H1 (cell line): ENCODE measurements around the gene ACACB. TPM values are rescaled to one million over a fixed set of nuclear protein-coding genes. Genes with fewer than 3 reads are reported as not detected.

Experiments used
- ASH2L ChIP-seq: fragments of 200-600, 300-600 bp; sonication (generic); IDR thresholded peaks from one replicate; pipeline ENCODE4 v1.7.1; 2017; ENCODE audit warnings: low read length
- polyA plus RNA-seq, 7 experiments: library from polyadenylated mRNA; depleted of rRNA in 3 of 7; stranded (reverse) in 5 of 7; unstranded in 2 of 7; fragments of >200 nt in 5 of 7; fragments of 200-250 nt in 2 of 7; gene quantifications; 1 replicate in 5 of 7; 2 replicates in 1 of 7; 4 replicates in 1 of 7; pipeline versions ENCODE4 v1.2.1 to v1.2.3, GENCODE V29; 2011 to 2013; ENCODE audit warnings: missing spikeins in 2 of 7, mixed read lengths in 2 of 7
- total RNA-seq: library from RNA; stranded (reverse); fragmentation: NEBNext Ultra II Directional; extraction: Animal tissue kit (Norgen Biotek cat#: 25700); gene quantifications from 2 replicates; pipeline ENCODE4 v1.2.1, GENCODE V29; 2021
- TF ChIP-seq, protein P1 (sequence below): fragments of 300-600 bp; sonication (generic); IDR thresholded peaks from 2 replicates; pipeline ENCODE4 v1.7.1; 2012; ENCODE audit warnings: low read length, moderate library complexity, mild to moderate bottlenecking, inconsistent platforms; ENCODE audit not compliant: insufficient replicate concordance

The ACACB gene
- total and polyA plus RNA-seq, 2 of the 8 experiments (the other 6 are each of a cell fraction or from before 2014, with no cell fraction given) = 5.8 to 15.3 TPM

DNA sequence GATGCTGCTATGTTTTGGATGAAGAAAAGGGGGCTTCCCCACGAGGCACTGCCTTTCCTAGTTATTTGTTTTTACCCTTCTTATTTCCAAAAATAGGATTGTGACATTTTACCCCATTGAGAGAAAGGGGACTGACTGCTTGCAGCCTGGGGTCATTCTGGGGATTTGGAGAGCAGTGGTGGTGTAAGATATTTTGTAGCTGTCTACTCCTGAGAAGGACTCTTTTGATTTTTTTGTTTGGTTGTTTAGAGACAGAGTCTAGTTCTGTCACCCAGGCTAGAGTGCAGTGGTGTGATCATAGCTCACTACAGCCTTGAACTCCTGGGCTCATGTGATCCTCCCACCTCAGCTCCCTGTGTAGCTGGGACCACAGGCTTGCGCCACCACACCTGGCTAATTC lies 113.8 kb downstream of the ACACB start (continued):
- TF ChIP-seq, protein P1, sequence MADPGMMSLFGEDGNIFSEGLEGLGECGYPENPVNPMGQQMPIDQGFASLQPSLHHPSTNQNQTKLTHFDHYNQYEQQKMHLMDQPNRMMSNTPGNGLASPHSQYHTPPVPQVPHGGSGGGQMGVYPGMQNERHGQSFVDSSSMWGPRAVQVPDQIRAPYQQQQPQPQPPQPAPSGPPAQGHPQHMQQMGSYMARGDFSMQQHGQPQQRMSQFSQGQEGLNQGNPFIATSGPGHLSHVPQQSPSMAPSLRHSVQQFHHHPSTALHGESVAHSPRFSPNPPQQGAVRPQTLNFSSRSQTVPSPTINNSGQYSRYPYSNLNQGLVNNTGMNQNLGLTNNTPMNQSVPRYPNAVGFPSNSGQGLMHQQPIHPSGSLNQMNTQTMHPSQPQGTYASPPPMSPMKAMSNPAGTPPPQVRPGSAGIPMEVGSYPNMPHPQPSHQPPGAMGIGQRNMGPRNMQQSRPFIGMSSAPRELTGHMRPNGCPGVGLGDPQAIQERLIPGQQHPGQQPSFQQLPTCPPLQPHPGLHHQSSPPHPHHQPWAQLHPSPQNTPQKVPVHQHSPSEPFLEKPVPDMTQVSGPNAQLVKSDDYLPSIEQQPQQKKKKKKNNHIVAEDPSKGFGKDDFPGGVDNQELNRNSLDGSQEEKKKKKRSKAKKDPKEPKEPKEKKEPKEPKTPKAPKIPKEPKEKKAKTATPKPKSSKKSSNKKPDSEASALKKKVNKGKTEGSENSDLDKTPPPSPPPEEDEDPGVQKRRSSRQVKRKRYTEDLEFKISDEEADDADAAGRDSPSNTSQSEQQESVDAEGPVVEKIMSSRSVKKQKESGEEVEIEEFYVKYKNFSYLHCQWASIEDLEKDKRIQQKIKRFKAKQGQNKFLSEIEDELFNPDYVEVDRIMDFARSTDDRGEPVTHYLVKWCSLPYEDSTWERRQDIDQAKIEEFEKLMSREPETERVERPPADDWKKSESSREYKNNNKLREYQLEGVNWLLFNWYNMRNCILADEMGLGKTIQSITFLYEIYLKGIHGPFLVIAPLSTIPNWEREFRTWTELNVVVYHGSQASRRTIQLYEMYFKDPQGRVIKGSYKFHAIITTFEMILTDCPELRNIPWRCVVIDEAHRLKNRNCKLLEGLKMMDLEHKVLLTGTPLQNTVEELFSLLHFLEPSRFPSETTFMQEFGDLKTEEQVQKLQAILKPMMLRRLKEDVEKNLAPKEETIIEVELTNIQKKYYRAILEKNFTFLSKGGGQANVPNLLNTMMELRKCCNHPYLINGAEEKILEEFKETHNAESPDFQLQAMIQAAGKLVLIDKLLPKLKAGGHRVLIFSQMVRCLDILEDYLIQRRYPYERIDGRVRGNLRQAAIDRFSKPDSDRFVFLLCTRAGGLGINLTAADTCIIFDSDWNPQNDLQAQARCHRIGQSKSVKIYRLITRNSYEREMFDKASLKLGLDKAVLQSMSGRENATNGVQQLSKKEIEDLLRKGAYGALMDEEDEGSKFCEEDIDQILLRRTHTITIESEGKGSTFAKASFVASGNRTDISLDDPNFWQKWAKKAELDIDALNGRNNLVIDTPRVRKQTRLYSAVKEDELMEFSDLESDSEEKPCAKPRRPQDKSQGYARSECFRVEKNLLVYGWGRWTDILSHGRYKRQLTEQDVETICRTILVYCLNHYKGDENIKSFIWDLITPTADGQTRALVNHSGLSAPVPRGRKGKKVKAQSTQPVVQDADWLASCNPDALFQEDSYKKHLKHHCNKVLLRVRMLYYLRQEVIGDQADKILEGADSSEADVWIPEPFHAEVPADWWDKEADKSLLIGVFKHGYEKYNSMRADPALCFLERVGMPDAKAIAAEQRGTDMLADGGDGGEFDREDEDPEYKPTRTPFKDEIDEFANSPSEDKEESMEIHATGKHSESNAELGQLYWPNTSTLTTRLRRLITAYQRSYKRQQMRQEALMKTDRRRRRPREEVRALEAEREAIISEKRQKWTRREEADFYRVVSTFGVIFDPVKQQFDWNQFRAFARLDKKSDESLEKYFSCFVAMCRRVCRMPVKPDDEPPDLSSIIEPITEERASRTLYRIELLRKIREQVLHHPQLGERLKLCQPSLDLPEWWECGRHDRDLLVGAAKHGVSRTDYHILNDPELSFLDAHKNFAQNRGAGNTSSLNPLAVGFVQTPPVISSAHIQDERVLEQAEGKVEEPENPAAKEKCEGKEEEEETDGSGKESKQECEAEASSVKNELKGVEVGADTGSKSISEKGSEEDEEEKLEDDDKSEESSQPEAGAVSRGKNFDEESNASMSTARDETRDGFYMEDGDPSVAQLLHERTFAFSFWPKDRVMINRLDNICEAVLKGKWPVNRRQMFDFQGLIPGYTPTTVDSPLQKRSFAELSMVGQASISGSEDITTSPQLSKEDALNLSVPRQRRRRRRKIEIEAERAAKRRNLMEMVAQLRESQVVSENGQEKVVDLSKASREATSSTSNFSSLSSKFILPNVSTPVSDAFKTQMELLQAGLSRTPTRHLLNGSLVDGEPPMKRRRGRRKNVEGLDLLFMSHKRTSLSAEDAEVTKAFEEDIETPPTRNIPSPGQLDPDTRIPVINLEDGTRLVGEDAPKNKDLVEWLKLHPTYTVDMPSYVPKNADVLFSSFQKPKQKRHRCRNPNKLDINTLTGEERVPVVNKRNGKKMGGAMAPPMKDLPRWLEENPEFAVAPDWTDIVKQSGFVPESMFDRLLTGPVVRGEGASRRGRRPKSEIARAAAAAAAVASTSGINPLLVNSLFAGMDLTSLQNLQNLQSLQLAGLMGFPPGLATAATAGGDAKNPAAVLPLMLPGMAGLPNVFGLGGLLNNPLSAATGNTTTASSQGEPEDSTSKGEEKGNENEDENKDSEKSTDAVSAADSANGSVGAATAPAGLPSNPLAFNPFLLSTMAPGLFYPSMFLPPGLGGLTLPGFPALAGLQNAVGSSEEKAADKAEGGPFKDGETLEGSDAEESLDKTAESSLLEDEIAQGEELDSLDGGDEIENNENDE = no peak
- TF ChIP-seq ASH2L = no peak
- TF ChIP-seq, all 59 proteins: peak for 0
